SW 1271 (cell line): ENCODE data around the gene KCNG2.

Experiments
- DNase-seq, 2 experiments: peaks; one replicate each; lab custom pipeline; 2025; lab: John Stamatoyannopoulos, UW

The KCNG2 gene

GRCh38 chr18:79768745-79769144 is 29.0 kb upstream of the KCNG2 start:
- no peak for DNase-seq

DNA sequence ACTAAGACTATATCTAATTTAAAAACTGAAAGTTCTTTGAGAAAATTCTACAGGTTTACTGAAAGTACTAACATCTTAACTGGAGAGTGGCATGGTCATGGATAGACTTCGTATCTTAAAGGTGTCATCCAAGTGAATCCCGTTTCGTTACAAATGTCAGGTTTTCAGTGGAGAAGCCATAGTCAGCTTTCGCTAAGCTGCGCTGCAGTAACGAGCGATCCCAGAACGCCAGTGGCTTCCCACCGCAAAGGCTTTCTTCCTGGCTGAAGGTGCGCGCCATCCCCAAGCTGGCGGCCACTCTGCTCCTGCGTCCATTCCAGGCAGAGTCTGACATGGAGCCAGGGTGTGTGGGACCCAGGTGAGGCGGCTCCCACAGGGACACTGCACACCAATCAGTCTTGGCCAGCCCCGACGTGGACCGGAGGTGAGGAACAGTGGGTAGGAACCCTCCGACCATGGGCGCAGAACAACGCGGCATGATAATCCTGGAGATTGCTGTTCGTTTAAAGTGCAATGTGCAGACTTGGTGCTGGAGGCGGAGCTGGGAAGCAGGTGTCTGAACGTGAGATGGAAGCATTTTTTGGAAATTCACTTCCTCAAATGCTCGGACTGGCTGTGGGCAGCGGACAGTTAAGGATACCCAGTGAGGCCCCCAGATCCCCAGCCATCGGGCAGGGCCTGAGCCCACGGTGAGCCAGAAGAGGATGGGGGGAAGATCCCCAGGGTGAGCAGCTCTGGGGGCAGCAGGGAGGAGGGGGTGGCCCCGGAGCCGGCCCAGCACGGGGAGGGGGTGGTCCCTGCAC is 27.8 kb upstream of the KCNG2 start:
- DNase-seq, result no peak

DNA sequence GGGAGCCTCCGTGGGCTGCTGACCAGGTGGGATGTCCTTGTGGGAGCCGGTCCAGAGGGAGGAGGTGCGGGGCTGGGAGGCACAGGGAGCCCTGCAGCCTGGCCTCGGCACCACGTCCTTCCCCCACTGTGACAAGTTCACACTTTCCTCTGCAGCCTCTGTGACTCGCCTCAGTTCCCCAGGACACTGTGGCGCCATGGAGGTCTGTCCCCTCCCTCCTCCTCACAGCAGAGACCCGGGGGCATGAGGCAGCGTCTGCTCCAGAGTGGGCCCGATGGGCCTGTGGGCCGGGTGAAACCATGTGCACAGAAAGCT is 27.3 kb upstream of the KCNG2 start:
- DNase-seq, result no peak

DNA sequence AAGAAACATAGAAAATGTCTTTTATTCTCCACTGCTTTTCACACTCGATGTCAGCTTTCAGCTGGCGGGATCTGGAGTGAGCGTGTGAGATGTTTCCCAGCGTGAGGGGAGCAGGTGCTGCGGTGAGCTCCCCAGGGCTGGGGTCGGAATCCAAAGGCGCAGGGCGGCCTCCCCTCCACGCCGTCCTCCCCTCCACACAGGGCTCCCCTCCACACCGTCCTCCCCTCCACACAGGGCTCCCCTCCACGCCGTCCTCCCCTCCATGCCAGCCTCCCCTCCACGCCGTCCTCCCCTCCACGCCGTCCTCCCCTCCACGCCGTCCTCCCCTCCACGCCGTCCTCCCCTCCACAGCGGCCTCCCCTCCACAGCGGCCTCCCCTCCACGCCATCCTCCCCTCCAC is 26.9 kb upstream of the KCNG2 start:
- no peak for DNase-seq

DNA sequence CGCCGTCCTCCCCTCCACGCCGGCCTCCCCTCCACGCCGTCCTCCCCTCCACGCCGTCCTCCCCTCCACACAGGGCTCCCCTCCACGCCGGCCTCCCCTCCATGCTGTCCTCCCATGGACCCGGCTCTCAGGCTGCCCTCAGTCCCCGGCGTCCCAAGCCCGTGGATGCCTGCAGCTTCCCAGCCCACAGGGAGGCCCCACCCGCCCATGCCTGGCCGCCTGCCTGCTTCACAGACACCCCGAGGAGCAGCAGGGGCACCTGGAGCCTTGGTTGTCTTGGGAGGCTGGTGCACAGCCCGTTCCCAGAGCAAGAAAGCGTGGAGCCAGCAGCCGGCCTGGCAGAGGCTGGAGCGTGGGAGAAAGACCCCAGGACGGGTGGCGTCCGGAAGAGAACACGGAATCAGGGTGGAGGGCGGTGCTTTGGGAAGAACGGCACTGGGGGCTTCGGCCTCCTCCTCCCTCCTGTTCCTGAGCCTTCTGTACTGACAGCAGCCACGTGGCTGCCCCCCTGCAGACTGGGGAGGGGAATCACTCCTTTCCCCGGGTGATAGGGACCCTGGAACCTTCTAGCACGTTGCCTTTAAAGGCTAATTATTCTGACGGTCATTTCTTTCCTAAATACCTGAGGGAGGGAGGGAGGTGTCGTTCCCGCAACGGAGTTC is 26.2 kb upstream of the KCNG2 start:
- no peak for DNase-seq

DNA sequence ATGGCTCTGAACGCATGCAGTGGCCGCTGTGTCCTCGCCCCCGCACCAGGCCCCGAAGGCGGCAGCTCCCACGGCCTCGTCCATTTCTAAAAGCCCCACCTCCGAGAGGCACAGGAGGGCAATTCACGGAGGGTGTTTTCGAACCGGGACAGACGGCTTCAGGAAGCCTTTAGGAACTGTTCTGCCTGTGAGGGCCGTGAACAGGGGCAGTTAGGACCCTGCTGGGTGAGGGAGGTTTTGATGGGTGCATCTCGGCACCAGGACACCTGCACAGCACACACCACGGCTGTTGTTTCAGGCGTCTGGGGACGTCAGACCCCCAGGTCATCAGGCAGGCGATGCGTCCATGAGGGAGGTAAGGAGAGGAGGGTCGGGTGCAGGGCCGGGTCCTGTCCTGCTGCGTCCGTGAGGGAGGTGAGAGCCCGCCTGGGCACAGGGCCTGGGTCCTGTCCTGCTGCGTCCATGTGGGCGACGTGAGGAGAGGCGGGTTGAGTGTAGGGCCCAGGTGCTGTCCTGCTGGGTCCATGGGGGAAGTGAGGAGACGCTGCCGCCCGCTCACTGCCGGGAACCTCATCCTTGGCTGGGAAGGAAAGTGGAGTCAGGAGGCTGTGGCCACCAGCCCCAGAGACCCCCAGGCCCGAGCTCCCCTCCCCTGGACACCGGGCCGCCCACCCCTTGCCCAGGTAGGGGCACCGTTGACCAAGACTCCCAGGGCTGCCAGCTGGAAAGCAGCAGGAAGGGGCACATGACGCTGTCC is 25.5 kb upstream of the KCNG2 start:
- DNase-seq, result no peak

DNA sequence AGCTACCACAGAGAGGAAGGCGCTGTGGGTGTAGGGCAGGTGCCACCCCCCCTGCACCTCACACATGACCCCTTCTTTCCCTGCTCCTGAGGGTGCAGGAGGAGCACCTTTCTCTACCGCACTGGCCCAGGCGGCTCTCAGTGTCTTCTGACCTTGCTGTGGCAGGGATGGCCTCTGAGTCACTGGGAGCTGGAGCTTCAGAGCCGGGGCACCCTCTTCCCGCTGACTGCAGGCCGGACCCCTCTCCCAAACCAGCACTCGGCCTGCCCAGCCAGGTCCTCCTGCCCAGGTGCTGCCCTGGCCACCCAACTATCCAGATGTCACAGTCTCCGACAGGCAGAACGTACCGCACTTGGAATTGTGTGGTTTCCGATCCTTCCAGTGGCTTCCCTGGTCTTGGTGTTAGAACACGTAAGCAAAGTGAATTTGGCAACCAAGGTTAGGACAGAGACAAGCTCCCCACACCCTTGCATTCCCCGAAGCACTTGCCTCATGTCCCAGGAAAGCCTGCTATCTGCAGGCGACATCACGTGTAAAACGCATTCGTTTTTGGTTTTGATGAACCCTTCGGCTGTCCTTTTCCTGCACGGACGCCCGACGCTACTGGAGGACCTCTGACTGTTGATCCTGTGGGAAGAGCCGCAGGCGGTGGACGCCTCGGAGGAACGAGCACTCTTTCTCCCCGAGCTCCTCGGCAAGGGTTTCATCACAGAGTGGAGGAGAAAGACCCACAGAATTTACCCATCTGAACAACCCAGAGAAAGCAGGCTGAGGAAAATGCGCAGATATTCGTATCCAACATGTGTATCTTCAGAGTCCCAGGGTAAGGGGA is 24.7 kb upstream of the KCNG2 start:
- no peak for DNase-seq

DNA sequence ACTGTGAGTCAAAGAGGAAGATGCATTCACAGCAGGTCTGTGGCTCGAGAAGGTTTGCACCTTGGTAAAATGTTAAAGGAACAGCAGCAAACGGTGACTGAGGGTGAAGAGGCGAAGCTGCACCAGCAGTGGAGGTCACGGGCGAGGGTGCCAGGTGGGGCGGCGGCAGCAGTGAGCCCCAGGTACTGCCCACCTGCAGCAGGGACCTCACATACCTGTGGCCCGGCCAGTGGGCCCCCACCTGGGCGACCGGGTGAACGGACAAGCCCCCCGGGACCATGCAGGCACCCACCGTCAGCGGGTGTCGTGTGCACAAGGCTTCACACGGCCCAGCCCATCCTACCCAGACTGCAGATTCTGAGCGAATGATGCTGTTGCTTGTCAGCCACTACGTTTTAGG is 23.6 kb upstream of the KCNG2 start:
- DNase-seq, result no peak

DNA sequence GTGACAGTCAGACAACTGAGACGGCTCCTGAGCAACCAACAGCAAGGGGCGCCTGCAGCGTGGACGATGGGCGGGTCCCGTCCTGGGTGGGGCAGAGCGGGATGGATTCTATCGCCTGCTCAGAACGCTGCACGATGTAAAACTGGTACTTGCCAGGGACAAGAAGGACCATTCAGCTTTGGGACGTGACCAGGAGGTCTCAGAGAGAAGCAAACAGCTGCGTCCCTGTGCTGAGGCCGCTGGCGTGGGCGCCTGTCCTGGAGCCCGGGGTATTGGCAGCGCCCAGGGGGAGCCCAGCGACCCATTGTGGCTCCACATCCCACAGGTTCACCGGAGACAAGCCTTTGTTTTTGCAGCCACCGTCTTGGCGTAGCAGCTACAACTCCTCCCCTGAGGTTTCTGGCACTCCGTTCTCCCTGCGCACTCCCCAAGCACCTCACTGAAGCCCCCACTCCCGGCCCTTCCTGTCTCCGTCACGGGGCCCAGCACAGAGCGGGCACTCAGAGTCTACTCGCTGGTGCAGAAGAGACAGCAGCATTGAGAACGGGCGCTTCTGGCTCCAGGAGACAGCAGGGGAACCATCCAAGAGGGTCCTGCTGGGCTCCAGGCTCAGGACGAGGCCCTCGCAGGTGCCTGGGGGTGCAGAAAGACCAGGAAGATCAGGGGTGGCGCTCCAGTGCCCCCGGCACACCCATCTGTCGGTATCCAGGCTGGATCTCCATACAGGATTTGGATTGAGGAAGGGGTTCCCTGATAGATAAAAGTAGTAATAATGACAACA is 22.1 kb upstream of the KCNG2 start:
- no peak for DNase-seq

DNA sequence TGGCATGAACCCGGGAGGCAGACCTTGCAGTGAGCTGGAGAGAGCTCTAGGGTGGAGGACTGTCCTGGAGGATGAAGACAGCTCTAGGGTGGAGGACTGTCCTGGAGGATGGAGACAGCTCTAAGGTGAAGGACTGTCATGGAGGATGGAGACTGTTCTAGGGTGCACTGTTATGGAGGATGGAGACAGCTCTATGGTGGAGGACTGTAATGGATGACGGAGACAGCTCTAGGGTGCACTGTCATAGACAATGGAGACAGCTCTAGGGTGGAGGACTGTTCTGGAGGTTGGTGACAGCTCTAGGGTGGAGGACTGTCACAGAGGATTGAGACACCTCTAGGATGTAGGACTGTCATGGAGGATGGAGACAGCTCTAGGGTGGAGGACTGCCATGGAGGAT is 21.1 kb upstream of the KCNG2 start:
- no peak for DNase-seq

DNA sequence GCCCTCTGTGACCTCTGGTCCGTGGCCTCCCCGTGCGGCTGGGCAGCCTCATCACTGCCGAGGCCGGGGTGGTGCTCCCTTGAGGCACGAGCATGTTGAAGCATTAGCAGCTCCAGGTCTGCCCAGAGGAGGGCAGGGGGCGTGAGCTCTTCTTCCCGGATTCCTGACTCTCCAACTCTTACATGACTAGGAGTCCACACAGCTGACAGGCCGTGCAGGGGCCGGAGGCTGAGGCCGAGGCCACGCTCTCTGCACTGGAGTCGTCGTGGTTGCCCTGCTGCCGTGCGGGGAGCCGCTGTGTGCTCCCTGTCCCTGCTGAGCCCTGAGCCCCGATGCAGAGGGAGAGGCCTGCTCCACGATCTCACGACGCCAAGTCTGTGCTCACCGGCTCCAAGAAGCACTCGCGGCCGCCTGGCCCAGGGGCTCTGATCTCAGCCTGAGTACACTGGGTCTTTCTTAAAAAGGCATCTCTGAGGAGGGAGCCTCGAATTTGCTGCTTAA is 19.4 kb upstream of the KCNG2 start:
- DNase-seq, result no peak

DNA sequence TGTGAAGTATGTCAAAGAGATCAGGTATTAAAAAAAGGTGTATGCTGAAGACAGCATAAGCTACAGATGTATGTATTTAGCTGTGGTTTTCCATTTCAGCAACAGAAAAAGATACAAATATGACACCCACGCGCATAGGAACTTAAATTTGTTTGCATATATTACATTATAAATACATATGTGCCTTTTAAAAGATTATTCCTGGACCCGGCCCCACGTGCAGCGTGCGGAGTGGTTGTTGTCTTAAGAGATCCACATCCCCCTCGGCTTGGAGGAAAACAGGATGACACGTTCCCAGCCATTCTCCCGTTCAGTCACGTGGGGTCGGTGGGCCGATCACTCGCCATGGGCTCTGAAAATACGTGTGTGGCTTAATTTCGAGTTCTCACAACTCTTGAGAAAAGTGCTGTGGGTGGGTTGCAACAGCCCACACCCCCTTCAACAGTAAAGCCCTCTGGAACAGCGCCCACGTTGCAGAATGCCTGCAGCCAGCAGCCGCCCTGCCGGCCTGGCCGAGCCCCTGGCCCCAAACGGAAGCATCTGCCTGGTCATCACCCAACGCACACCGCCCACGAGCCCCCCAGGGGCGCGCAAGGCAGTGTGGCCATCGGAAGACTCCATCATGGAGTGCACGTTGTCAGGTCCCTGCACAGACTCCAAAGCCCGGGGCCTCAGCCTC is 18.6 kb upstream of the KCNG2 start:
- DNase-seq, result no peak

DNA sequence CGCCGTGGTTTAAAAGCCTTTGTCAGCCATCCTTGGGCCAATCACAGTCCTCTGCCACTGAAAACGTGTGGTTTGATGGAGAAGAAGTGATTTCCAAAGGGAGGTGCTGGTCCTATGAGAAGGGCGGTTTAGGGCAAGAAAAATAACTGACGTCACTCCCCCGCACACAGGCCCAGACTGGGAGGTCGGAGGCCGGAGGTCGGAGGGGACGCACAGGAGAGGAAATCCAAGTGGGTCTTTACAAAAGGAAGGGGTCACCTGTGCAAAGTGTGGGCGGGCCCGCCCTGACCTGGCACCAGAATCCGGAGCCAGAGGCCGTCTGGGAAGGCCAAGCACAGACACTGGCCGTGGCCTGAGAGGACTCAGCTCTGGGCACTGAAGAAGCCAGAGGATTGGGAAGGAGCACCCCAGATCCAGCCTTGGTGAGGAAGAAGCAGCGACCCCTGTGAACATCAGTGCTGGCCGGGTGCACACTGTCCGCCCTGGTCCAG is 18.0 kb upstream of the KCNG2 start:
- DNase-seq, result no peak

- no peak for DNase-seq
Observed at GRCh38 chr18:79780547-79780946, 17.2 kb upstream of the KCNG2 start.

DNA sequence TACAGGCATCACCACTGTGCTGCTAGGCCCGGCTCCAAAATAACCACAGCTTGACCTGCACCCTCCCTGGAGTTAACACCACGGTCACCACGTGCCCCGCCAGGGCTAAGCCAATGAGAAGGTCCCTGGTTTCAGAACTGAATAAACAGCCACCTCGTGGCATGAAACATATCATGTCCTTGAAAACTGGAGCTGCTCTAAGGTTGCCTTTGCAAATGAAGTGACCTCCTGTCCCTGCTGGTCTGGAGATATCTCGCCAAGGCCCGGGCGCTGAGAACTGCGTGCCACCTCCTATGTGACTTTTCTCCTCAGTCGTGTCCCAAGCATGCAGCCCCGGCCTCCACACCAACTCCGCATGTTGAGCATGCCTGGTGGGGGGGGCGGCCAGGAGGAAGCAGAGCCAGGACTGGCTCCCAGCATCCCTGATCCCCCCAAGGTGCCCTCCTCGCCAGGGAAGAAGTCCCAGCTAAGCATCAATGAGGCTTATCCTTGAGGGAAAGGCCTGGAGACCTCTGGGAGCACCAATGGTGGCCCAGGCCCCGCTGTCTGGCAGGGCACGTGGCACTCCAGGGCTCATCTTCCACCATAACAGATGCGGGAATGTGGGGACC is 16.3 kb upstream of the KCNG2 start:
- DNase-seq, result no peak

DNA sequence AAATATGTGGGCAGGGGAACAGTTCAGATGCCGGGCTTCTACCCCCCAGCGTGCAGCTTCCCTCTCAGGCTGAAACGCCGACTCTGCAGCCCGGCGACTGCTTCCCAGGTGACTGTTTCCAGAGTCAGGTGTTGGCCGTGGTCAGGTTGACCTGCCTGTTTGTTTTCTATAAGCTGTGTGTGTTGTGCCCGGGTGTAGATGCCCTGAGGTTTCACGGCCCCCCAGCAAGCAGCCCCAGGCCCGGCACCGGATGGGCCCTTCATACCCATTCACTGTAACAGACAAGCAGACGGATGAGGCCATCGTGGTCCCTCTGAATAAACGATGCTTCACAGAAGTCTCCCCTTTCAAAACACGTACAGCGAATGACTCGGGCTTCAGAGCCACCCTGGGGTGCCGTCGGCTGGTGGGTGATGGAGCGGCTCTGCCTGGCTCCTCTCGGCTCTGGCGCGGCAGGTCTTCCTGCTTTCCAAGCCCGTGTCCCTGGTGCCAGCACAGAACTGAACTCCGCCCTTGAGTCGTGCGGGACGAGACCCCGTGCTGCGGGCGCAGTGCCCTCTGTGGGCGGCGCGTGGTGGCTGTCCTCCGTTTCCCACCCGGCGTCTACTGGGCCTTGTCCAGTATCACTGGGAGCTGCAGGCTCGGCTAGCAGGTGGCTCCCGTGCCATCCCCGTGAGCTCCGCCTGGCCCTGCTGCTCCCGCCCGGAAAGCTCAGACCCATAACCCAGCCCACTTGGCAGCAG is 15.0 kb upstream of the KCNG2 start:
- no peak for DNase-seq

GRCh38 chr18:79784071-79784913 is 13.4 kb upstream of the KCNG2 start:
- DNase-seq, result no peak

DNA sequence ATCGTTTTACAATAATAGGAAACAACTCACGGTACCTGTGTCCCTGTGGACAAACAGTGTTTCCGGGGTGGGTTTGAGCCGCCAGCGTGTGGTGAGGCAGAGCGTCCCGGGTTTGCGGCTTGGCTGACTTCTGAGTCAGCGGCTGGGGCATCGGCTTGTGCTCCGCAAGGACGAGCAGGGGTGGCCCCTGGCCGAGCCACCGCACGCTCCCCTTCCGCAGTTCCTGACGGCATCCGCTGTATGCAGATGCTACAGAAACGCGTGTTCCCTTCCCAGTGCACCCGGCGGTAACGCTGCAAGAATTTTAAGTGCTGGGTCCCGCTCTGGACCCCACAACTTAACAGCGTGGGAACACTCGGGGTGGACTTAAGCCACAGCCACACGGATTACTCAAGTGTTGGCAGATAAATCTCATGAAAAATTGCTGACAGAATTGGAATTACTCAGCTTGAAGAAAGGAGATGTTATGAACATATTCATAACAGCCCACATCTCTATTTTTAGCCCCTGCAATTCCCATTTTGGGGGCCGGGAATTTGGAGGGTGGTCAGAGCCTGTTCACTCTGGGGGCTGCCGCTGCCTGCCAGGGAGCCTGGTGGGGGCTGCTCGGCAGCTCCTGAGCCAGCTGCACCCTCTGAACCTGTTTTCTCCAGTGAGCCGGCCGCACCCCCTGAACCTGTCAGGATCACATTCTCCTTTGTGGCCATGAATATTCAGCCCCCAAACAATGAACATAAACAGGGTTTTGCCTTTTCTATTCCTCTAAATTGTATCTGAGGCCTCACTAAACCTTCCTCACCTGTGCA is 12.6 kb upstream of the KCNG2 start:
- DNase-seq, result no peak
